MM.1S (cell line): ENCODE measurements around the gene ZNF513.

Experiments
- DNase-seq: peaks from one replicate; pipeline ENCODE4 v3.0.0-alpha.2; 2015
- H2AFZ ChIP-seq: fragments of 300-600 bp; sonication (generic); 2 replicates; pipeline ENCODE4 v1.6.0; 2016; ENCODE audit warnings: antibody characterized with exemption, low read length
- H3F3A ChIP-seq: fragments of 300-600 bp; sonication (generic); 2 replicates; pipeline ENCODE4 v1.6.1; 2016; ENCODE audit warnings: mild to moderate bottlenecking, antibody characterized with exemption, low read length, moderate library complexity, mixed read lengths; ENCODE audit not compliant: insufficient read depth
- H3K27ac ChIP-seq: fragments of 300-600 bp; sonication (generic); 2 replicates; pipeline ENCODE4 v1.5.1; 2016; ENCODE audit warnings: mild to moderate bottlenecking, low read length
- H3K27me3 ChIP-seq: fragments of 300-600 bp; sonication (generic); replicated peaks from 2 replicates; pipeline ENCODE4 v1.6.0; 2016; ENCODE audit warnings: low read length; ENCODE audit not compliant: insufficient read depth
- H3K36me3 ChIP-seq: fragments of 300-600 bp; sonication (generic); replicated peaks from 2 replicates; pipeline ENCODE4 v1.6.1; 2016; ENCODE audit warnings: mild to moderate bottlenecking, low read length, mixed read lengths; ENCODE audit not compliant: insufficient read depth
- H3K4me1 ChIP-seq: fragments of 300-600 bp; sonication (generic); 2 replicates; pipeline ENCODE4 v1.6.1; 2016; ENCODE audit warnings: low read length, mixed read lengths
- H3K4me2 ChIP-seq: fragments of 300-600 bp; sonication (generic); 2 replicates; pipeline ENCODE4 v1.6.0; 2016; ENCODE audit warnings: low read depth, low read length
- H3K4me3 ChIP-seq: fragments of 300-600 bp; sonication (generic); 2 replicates; pipeline ENCODE4 v1.5.1; 2016; ENCODE audit warnings: low read length, mixed read lengths
- H3K79me2 ChIP-seq: fragments of 300-600 bp; sonication (generic); 2 replicates; pipeline ENCODE4 v1.6.1; 2016; ENCODE audit warnings: mixed run types, low read length, mixed read lengths
- H3K9ac ChIP-seq: fragments of 300-600 bp; sonication (generic); 2 replicates; pipeline ENCODE4 v1.6.1; 2016; ENCODE audit warnings: low read length, mixed read lengths
- H3K9me2 ChIP-seq: fragments of 300-600 bp; sonication (generic); replicated peaks from 2 replicates; pipeline ENCODE4 v1.6.1; 2016; ENCODE audit warnings: mild to moderate bottlenecking, low read length, mixed read lengths; ENCODE audit not compliant: insufficient read depth
- H3K9me3 ChIP-seq: fragments of 300-600 bp; sonication (generic); replicated peaks from 2 replicates; pipeline ENCODE4 v1.6.1; 2016; ENCODE audit warnings: mild to moderate bottlenecking, low read length, mixed read lengths; ENCODE audit not compliant: insufficient read depth
- H4K20me1 ChIP-seq: fragments of 300-600 bp; sonication (generic); 2 replicates; pipeline ENCODE4 v1.6.1; 2016; ENCODE audit warnings: mild to moderate bottlenecking, low read length, moderate library complexity, mixed read lengths; ENCODE audit not compliant: insufficient read depth
- EZH2 ChIP-seq: fragments of 300-600 bp; sonication (generic); optimal IDR thresholded peaks from 2 replicates; pipeline ENCODE3; 2017; ENCODE audit warnings: low read depth, mild to moderate bottlenecking, antibody characterized with exemption, low read length, mixed read lengths
- EZH2phosphoT487 ChIP-seq: fragments of 300-600 bp; sonication (generic); IDR thresholded peaks from 2 replicates; pipeline ENCODE4 v1.6.1; 2018; ENCODE audit warnings: antibody characterized with exemption, low read length
- TF ChIP-seq, protein P1 (sequence below): fragments of 300-600 bp; sonication (generic); IDR thresholded peaks from 2 replicates; pipeline ENCODE4 v1.5.1; 2016; ENCODE audit warnings: antibody characterized with exemption, low read length, mixed read lengths

ZNF513 gene

DNA sequence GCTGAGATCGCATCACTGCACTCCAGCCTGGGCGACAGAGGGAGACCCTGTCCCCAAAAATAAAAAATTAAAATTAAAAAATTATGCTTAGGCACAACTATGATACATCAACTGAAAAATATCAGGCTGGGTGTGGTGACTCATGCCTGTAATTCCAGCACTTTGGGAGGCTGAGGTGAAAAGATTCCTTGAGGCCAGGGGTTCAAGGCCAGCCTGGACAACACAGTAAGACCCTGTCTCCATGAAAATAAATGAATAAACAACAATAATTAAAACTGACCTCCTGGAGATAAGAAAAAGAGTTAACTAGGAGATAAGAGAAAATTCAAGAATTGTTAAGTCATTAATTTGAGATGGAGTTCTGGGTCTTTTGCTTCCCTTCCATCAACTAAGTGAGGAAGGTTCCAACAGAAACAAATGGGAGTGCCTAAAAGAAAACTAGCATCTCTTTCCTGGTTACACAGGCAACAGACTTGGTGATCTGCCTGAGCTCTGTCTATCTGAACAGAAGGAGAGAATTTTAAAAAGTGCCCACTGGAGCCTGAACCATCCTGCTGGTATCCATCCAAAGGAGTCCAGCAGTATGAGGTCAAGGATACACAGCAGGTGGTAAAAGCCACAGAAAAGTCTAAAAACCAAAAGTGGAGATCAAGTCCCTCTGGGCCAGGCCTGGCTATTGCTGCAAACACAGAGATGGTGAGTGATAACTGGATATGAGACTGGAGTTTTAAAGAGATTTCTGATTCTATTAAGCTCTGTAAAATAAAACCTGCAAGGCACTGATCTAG, 20.0 kb upstream of the ZNF513 start:
- H3K36me3 ChIP-seq = peaks cover 2% of the 10 kb centered on the region; the same call in 1 of the 2 replicates
- H3K9ac ChIP-seq = no peak overlapping the region
- no peak overlapping the region for H3K4me3 ChIP-seq
- H3K9me2 ChIP-seq = no peaks in the 10 kb centered on the region
- H3K4me2 ChIP-seq = no peak overlapping the region
- peaks cover 33% of the 10 kb centered on the region for H4K20me1 ChIP-seq
- TF ChIP-seq EZH2phosphoT487 (no peak), EZH2 (no peak)
- TF ChIP-seq, protein P1, sequence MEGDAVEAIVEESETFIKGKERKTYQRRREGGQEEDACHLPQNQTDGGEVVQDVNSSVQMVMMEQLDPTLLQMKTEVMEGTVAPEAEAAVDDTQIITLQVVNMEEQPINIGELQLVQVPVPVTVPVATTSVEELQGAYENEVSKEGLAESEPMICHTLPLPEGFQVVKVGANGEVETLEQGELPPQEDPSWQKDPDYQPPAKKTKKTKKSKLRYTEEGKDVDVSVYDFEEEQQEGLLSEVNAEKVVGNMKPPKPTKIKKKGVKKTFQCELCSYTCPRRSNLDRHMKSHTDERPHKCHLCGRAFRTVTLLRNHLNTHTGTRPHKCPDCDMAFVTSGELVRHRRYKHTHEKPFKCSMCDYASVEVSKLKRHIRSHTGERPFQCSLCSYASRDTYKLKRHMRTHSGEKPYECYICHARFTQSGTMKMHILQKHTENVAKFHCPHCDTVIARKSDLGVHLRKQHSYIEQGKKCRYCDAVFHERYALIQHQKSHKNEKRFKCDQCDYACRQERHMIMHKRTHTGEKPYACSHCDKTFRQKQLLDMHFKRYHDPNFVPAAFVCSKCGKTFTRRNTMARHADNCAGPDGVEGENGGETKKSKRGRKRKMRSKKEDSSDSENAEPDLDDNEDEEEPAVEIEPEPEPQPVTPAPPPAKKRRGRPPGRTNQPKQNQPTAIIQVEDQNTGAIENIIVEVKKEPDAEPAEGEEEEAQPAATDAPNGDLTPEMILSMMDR = no peak
- DNase-seq = no peak
- H3K27me3 ChIP-seq = no peaks in the 10 kb centered on the region
- H3K27ac ChIP-seq = no peak overlapping the region
- no peaks in the 10 kb centered on the region for H3K9me3 ChIP-seq
- peaks cover 98% of the 10 kb centered on the region for H3K79me2 ChIP-seq
- H2AFZ ChIP-seq = no peak overlapping the region
- no peaks in the 10 kb centered on the region for H3F3A ChIP-seq
- H3K4me1 ChIP-seq = no peaks in the 10 kb centered on the region

DNA sequence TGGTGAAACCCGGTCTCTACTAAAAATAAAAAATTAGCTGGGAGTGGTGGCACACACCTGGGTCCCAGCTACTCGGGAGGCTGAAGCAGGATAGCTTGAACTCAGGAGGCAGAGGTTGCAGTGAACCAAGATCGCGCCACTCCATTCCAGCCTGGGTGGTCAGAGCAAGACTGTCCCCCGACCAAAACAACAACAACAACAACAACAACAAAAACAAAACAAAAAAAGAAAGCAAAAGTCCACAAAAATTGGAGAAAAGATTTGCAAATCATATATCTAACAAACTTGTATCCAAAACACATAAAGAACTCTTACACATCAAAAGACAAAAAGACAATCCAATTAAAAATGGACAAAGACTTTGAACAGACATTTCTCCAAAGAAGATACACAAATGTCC, 18.4 kb upstream of the ZNF513 start:
- peaks cover 2% of the 10 kb centered on the region; the same call in 1 of the 2 replicates for H3K36me3 ChIP-seq
- H3K79me2 ChIP-seq = peaks cover 98% of the 10 kb centered on the region
- no peaks in the 10 kb centered on the region for H3K9me2 ChIP-seq
- no peaks in the 10 kb centered on the region for H3K9me3 ChIP-seq
- peaks cover 31% of the 10 kb centered on the region for H4K20me1 ChIP-seq
- H3K9ac ChIP-seq = no peak overlapping the region
- H3K4me2 ChIP-seq = no peak overlapping the region
- no peak for DNase-seq
- H3K4me3 ChIP-seq = no peak overlapping the region
- no peaks in the 10 kb centered on the region for H3F3A ChIP-seq
- TF ChIP-seq EZH2phosphoT487 (no peak), EZH2 (no peak)
- TF ChIP-seq, protein P1 = no peak
- H2AFZ ChIP-seq = no peak overlapping the region
- H3K27ac ChIP-seq = no peak overlapping the region
- H3K4me1 ChIP-seq = no peaks in the 10 kb centered on the region
- H3K27me3 ChIP-seq = no peaks in the 10 kb centered on the region

DNA sequence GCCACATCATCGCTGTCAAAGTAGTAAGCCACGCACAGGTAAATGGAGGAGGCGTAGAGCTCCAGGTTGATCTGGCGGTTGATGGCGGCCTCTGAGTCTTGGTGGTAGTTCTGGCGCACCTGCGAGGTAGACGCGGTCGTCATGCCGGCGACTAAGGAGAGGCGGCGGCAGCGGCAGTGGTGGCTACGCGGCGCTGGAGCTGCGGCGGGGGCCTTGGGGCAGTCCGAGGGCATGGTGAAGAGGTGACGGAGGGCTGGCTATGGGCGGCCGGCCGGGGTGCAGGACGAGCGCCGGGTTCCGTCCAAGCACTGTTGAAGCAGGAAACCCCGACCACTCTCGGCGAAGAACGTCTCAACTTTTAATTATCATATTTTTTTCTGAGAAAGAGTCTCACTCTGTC, 12.7 kb upstream of the ZNF513 start:
- peaks cover 95% of the 10 kb centered on the region for H3K79me2 ChIP-seq
- no peaks in the 10 kb centered on the region for H3K27me3 ChIP-seq
- no peaks in the 10 kb centered on the region for H3F3A ChIP-seq
- DNase-seq = no peak
- no peaks in the 10 kb centered on the region for H3K4me1 ChIP-seq
- H3K4me3 ChIP-seq = no peak overlapping the region
- H3K9ac ChIP-seq = no peak overlapping the region
- H3K9me3 ChIP-seq = no peaks in the 10 kb centered on the region
- H3K4me2 ChIP-seq = no peak overlapping the region
- no peaks in the 10 kb centered on the region; the same call in 1 of the 2 replicates for H3K36me3 ChIP-seq
- no peaks in the 10 kb centered on the region for H3K9me2 ChIP-seq
- no peak overlapping the region for H2AFZ ChIP-seq
- peaks cover 8% of the 10 kb centered on the region; the same call in 1 of the 2 replicates for H4K20me1 ChIP-seq
- TF ChIP-seq EZH2 (no peak), EZH2phosphoT487 (no peak)
- TF ChIP-seq, protein P1 = no peak
- no peak overlapping the region for H3K27ac ChIP-seq
